HCT116 (cell line): ENCODE results near the gene PCMT1. TPM values are rescaled to one million over a fixed set of nuclear protein-coding genes. Genes with fewer than 3 reads are reported as not detected.
"Not testable (repeated sequence)": the region's sequence is repeated elsewhere in the genome, so short reads cannot be mapped to it uniquely, and the experiment has no call there.

Experiments used
- ATAC-seq: fragments of 200-7000 bp; cut with Tn5 transposase; 2 replicates; pipeline ENCODE4 v1.9.1; 2020; ENCODE audit warnings: mild to moderate bottlenecking, moderate library complexity
- BruUV-seq: library from RNA; stranded (reverse); fragments of 400-500 nt; replicated peaks from 2 replicates; lab custom pipeline; 2021; lab: Mats Ljungman, UMichigan
- CTCF ChIA-PET: fragments of 300-600 bp; sonication (Branson Sonifier 250); formaldehyde crosslinking; loops from one replicate; lab custom pipeline; 2021; ENCODE audit warnings: antibody characterized with exemption; lab: Charles Lee
- POLR2A ChIA-PET: fragments of 300-600, 350-600 bp; sonication (Branson Sonifier 250); formaldehyde crosslinking; loops from one replicate; lab custom pipeline; 2021; ENCODE audit warnings: antibody characterized with exemption; lab: Charles Lee
- RAD21 ChIA-PET, 2 experiments: fragments of 300-600 bp; sonication (Branson Sonifier 250); formaldehyde crosslinking; loops; one replicate each; lab custom pipeline; 2023; ENCODE audit warnings: low total read pairs in 2 of 2; ENCODE audit not compliant: uncharacterized antibody in 2 of 2, unreplicated experiment in 2 of 2, low non-redundant PET in 1 of 2; lab: Charles Lee
- DNase-seq: peaks from one replicate; pipeline ENCODE4 v3.0.0-alpha.2; 2010; ENCODE audit warnings: low read depth, low spot score
- H2AFZ ChIP-seq: fragments of 200-600 bp; shearing (Covaris generic), sonication (generic); 2 replicates; pipeline ENCODE4 v1.6.1; 2017; ENCODE audit warnings: low read depth, mixed run types, mixed read lengths, antibody characterized with exemption, low read length; ENCODE audit not compliant: poor library complexity, severe bottlenecking
- H3K27ac ChIP-seq: 2 replicates; pipeline ENCODE4 v1.5.1; 2012; ENCODE audit warnings: low read depth, low read length
- H3K27me3 ChIP-seq: fragments of 200-600 bp; sonication (generic); 2 replicates; pipeline ENCODE4 v1.6.1; 2016; ENCODE audit warnings: mixed run types, low read length, mixed read lengths; ENCODE audit not compliant: insufficient read depth
- H3K36me3 ChIP-seq, 2 experiments: fragments of 200-500 bp in 1 of 2; fragments of 200-600 bp in 1 of 2; sonication (Bioruptor generic) in 1 of 2; sonication (generic) in 1 of 2; 2 replicates each; pipeline versions ENCODE4 v1.5.1 to v1.6.1; 2014 to 2016; ENCODE audit warnings: low read length in 2 of 2, inconsistent platforms in 1 of 2, mixed read lengths in 1 of 2, mixed run types in 1 of 2; ENCODE audit not compliant: insufficient read depth in 2 of 2, control insufficient read depth in 1 of 2
- H3K4me1 ChIP-seq, 2 experiments: fragments of 200-600 bp in 1 of 2; sonication (generic) in 1 of 2; 2 replicates each; pipeline versions ENCODE4 v1.5.1 to v1.6.1; 2012 to 2017; ENCODE audit warnings: low read length in 2 of 2, inconsistent platforms in 1 of 2, mild to moderate bottlenecking in 1 of 2, mixed read lengths in 1 of 2, mixed run types in 1 of 2, moderate library complexity in 1 of 2; ENCODE audit not compliant: insufficient read depth in 2 of 2, control insufficient read depth in 1 of 2
- H3K4me2 ChIP-seq: fragments of 200-600 bp; sonication (generic); 2 replicates; pipeline ENCODE4 v1.6.1; 2017; ENCODE audit warnings: mixed run types, low read length, mixed read lengths
- H3K4me3 ChIP-seq, 2 experiments: fragments of 200-600 bp in 1 of 2; sonication (generic) in 1 of 2; replicated peaks in 1 of 2; 2 replicates each; pipeline ENCODE4 v1.5.1; 2011 to 2016; ENCODE audit warnings: low read length in 2 of 2, control low read depth in 1 of 2, low read depth in 1 of 2, mild to moderate bottlenecking in 1 of 2, mixed read lengths in 1 of 2, mixed run types in 1 of 2
- H3K79me2 ChIP-seq: fragments of 200-600 bp; sonication (generic); 2 replicates; pipeline ENCODE4 v1.6.1; 2017; ENCODE audit warnings: mild to moderate bottlenecking, mixed run types, low read length, moderate library complexity, mixed read lengths; ENCODE audit not compliant: insufficient read depth
- H3K9ac ChIP-seq: fragments of 200-600 bp; sonication (generic); 2 replicates; pipeline ENCODE4 v1.6.1; 2016; ENCODE audit warnings: low read length, mixed read lengths
- H3K9me2 ChIP-seq: fragments of 200-600 bp; sonication (generic), shearing (Covaris generic); 2 replicates; pipeline ENCODE4 v1.6.1; 2017; ENCODE audit warnings: mixed run types, mild to moderate bottlenecking, moderate library complexity; ENCODE audit not compliant: insufficient read depth
- H3K9me3 ChIP-seq, 2 experiments: fragments of 200-500 bp in 1 of 2; fragments of 200-600 bp in 1 of 2; sonication (Bioruptor generic) in 1 of 2; sonication (generic) in 1 of 2; 2 replicates each; pipeline ENCODE4 v1.6.1; 2014 to 2017; ENCODE audit warnings: low read length in 2 of 2, mixed read lengths in 2 of 2, inconsistent platforms in 1 of 2, low read depth in 1 of 2, mild to moderate bottlenecking in 1 of 2, mixed run types in 1 of 2, moderate library complexity in 1 of 2; ENCODE audit not compliant: control insufficient read depth in 1 of 2, insufficient read depth in 1 of 2
- H4K20me1 ChIP-seq: fragments of 200-600 bp; sonication (generic), shearing (Covaris generic); 2 replicates; pipeline ENCODE4 v1.6.1; 2017; ENCODE audit warnings: mixed run types, mild to moderate bottlenecking, moderate library complexity; ENCODE audit not compliant: insufficient read depth
- ATF3 ChIP-seq: IDR thresholded peaks from 2 replicates; pipeline ENCODE4 v1.6.1; 2012
- EZH2 ChIP-seq: fragments of 200-600 bp; sonication (generic); IDR thresholded peaks from 2 replicates; pipeline ENCODE4 v1.6.1; 2017; ENCODE audit warnings: antibody characterized with exemption, mixed run types
- JUND ChIP-seq: IDR thresholded peaks from 2 replicates; pipeline ENCODE4 v1.6.1; 2012
- REST ChIP-seq: IDR thresholded peaks from 2 replicates; pipeline ENCODE4 v1.6.1; 2012; ENCODE audit warnings: low read depth
- SIN3A ChIP-seq: IDR thresholded peaks from 2 replicates; pipeline ENCODE4 v1.6.1; 2012; ENCODE audit warnings: low read depth
- SRF ChIP-seq: IDR thresholded peaks from 2 replicates; pipeline ENCODE4 v1.6.1; 2012; ENCODE audit warnings: low read depth
- TCF7L2 ChIP-seq: IDR thresholded peaks from 2 replicates; pipeline ENCODE4 v1.7.0; 2011; ENCODE audit warnings: borderline replicate concordance, inconsistent platforms; ENCODE audit not compliant: insufficient read depth, insufficient read length; ENCODE audit errors: extremely low read depth
- intact Hi-C: fragments of 100-400 bp; cut with micrococcal nuclease; formaldehyde crosslinking; loops from 2 replicates; pipeline ENCODE4 v1.10.0; 2022
- total RNA-seq: library from RNA; stranded (reverse); gene quantifications from one replicate; pipeline ENCODE4 v1.2.1, GENCODE V29; 2021; ENCODE audit not compliant: unreplicated experiment

PCMT1 gene
- total RNA-seq, 1 experiment from 2014 or later: 86.9 TPM

GRCh38 chr6:149846321-149846720, 96.8 kb downstream of the PCMT1 start (continued):
- TF ChIP-seq TCF7L2: no peak
- TF ChIP-seq JUND: peak; percentile 41; the same call in 1 of the 2 replicates
- TF ChIP-seq, all 23 proteins: peak for 6

- ChIA-PET POLR2A (no interaction called here), RAD21 (interaction anchor here in 1 of 2 experiments (1.0 kb wide), 1 partner anchor 16 kb away, joined by 3 read pairs; no protein-coding TSS in a partner anchor), CTCF (interaction anchor here (3.0 kb wide), 1 partner anchor 12 kb away, joined by 13 read pairs; no protein-coding TSS in a partner anchor)
- Histone ChIP-seq H3K9ac (no peak overlapping the region), H3K27me3 (no peaks in the 10 kb centered on the region), H3K9me2 (no peaks in the 10 kb centered on the region), H3K36me3 (no peaks in the 10 kb centered on the region), H3K79me2 (no peaks in the 10 kb centered on the region), H3K4me2 (peak overlapping the region; percentile 75), H4K20me1 (no peaks in the 10 kb centered on the region), H3K4me1 (peaks cover 39 to 51% of the 10 kb centered on the region in 2 experiments), H3K9me3 (no peaks in the 10 kb centered on the region), H2AFZ (no peak overlapping the region), H3K27ac (peak overlapping the region; percentile 27; the same call in 1 of the 2 replicates), H3K4me3 (0 out of 4 replicates have a peak overlapping the region, but pooled peaks of 1 of the 2 experiments have one; percentile 16)
- no TSS peak for BruUV-seq
- intact Hi-C loops: loop anchor here (10.0 kb wide), 1 partner anchor 967 kb away; no protein-coding TSS in a partner anchor
- TF ChIP-seq SIN3A (no peak), ATF3 (no peak), TCF7L2 (no peak), REST (no peak), JUND (no peak), SRF (no peak), EZH2 (no peak)
- DNase-seq (no peak), ATAC-seq (peak; percentile 11)
These were observed 98.4 kb downstream of the PCMT1 start for GRCh38 chr6:149847939-149848267.

GRCh38 chr6:149848343-149848742, 98.8 kb downstream of the PCMT1 start:
- H2AFZ ChIP-seq, ATAC-seq, H3K9me3 ChIP-seq, BruUV-seq, H3K36me3 ChIP-seq, H3K9ac ChIP-seq, H3K9me2 ChIP-seq, RAD21 ChIA-PET, POLR2A ChIA-PET, H4K20me1 ChIP-seq, H3K27me3 ChIP-seq, H3K4me3 ChIP-seq, DNase-seq, H3K79me2 ChIP-seq: not testable (repeated sequence)
- Histone ChIP-seq H3K4me1 (peaks cover 39 to 49% of the 10 kb centered on the region in 2 experiments), H3K27ac (peak overlapping the region; percentile 27; the same call in 1 of the 2 replicates), H3K4me2 (peak overlapping the region; percentile 75)
- CTCF ChIA-PET: interaction anchor here (3.0 kb wide), 1 partner anchor 13 kb away, joined by 13 read pairs; no protein-coding TSS in a partner anchor
- intact Hi-C loops: loop anchor here (10.0 kb wide), 1 partner anchor 966 kb away; no protein-coding TSS in a partner anchor
